CD4-positive, alpha-beta T cell treated with Interleukin-2 at 100 ng/mL for 4 hours (primary cell): ENCODE results near the gene RHOC.

Experiments used
- DNase-seq: peaks from one replicate; pipeline ENCODE4 v3.0.0-alpha.2; 2020; ENCODE audit warnings: low spot score

The RHOC gene

DNA sequence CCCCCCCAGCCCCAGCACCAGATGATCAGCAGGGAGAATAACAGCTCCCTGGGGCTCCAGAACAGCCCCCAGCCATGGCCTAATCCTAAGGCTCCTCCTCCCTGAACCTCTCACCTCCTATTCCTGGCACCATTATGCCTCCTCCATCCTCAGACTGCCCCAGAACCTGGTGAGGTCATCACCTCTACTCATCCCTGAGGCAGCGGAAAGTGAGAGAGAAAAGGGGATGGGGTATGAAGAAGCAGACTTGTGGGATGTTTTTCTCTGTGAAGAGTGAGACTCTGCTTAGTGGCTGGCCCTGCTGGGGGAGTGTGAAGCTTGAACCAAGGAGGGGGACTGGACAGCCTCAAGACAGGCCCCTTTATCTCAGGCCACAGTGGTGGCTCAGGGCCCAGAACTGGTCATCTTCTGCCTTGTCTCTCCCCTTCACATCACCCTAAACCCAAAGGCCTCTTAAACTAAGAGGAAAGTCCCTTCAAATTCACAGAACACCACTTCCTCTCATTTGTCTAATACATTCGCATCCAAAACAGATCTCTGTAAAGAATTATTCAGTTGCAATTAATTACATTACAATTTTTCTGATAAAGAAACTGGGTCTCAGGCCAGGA is 10.4 kb upstream of the RHOC start:
- DNase-seq = no peak

DNA sequence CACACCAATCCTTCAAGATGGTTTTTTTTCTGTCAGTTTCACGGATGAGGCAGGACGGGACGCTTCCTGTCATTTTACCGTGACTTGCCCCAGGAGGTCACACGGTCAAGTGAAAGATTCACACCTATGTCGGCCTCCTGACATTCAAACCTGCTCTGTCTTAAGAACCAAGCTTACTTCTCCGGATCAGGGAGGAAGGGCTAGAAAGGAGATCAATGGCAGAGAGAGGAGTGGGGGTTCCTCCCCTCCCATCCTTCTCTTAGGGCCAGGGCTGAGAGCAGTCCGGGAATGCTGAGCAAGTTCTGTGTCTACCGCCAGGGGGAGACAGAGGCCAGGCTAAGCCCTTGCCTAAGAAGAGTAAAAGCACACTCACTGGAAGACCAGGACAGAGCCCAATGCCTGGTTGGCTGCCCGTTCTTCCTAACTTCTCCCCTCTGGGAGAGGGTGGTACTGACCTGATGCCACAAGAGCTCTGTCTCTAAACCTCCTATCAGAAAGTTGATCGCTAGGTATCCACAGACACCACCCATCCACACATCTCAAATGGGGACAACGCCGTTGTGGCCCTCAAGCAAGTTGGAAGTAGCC is 9.3 kb upstream of the RHOC start:
- DNase-seq = peak; percentile 84

DNA sequence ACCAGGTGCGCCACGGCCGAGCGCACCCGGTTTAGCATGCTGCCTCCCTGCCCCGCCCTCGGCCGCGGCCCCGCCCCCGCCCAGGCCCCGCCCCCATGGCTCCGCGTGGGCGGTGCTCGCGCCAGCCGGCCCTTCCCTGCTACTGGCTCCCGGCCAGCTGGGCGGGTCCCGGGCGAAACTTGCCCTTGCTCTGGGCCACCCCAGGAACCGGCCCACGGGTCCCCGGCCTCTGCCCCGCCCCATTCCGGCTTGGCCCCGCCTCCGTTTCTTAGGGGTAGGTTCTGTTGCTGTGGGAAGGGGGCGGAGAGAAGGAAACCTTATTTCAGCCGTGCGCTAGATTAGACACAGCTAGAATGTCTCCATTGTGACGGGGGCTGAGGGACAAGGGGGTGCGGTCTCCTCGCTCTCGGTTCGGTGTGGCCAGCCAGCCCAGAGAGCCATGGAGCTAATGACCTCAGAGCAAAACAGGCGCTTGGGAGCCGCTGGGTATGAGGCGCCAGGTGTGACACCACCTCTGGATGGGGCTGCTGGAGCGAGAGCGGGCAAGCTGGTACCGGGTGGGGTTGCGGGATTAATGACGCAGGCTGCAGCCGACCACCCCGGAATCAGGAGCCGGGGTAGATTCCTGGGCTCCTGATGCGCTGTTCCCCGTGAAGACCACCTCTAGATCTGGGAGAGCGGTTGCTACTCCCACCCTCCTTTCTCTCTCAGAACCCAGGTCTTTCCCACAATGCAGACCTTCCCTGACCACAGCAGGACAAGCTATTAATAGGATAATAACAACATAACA is 8.5 kb upstream of the RHOC start, which contains the start of gene PPM1J:
PPM1J (minus strand) TSS at position 69 of the 790 bp plus-strand sequence; CDS start at position 38, 31 bp downstream.
- peak; percentile 99 for DNase-seq

DNA sequence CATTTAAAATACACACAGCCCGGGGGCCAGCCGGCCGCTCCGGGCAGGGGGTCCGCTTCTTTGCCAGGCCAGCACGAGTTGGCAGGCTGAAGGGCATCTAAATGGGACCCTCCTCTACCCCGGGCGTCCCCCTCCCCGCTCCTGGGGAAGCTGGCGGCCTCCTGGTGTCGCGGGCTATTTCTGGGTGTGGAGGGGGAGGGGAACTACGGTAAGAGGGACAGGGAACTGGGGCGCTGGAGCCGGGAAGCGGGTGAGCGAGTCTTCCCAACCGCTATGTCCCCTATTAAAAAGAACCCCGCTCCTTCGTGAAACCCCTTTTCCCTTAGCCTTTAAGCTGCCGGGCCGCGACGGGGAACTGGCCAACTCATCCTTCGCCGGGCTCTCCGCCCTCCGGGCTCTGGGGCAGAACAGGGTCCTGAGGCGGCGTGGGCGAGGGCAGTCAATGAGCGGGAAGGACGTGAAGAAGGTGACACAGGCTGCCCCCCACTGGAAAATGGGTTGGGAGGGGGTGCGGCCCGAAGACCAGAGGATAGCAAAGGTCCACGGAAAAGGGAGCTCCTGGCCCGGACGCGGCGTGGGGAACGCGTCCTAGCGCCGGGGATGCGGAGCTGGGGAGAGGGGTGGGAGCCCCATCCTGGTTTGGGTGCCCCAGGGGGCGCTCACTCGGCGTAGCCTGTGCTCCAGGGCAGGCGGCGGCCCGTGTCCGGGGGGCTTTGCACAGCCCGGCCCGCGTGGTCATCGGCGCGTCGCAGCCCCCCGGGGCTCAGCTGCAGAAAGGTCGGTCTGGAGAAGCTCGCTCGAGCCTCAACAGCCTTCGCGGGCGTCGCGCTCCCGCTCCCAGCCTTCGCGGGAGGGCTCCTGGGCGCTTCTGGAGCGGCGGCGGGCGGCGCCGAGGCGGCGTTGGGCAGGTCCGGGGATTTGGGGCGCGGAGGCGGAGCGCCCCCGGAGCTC is 7.7 kb upstream of the RHOC start:
- DNase-seq = no peak

DNA sequence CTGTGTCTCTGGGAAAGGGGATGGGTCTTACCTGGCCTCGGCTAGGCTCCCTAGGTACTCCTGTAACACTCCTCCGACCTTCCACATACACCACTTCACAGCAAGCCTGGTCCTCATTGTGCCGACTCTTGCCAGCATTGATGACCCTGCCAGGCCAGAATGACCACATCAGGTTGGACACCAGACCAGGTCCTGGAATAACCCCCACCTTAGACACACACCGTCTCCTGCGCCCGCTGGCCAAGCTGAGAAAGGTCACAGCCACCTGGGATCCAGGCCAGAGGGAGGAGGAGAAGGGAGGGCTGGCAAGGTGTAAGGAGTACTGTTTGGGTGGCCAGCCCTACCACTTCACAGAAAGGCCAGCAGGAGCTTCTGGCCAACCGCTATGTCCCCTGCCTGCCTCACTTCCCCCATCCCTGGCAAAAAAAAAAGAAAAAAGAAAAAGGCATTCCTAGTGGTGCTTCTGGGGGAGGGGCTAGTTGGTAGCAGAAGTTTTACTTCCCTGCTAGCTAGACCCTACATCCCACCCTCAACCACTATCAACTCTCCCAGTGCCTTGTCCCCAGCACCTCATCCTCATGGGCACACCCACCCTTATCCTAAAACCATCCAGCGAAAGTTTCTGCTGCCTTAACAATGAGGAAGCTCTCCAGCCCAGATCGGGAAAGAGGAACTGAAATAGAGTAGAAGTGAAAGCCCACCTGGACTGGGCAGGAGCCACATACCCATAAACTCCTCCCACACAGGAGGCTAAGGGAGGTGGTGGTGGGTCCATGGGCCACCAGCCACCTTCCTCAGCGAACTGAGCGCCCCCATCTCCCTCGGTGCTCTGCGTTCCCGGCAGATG is 6.8 kb upstream of the RHOC start:
- no peak for DNase-seq

DNA sequence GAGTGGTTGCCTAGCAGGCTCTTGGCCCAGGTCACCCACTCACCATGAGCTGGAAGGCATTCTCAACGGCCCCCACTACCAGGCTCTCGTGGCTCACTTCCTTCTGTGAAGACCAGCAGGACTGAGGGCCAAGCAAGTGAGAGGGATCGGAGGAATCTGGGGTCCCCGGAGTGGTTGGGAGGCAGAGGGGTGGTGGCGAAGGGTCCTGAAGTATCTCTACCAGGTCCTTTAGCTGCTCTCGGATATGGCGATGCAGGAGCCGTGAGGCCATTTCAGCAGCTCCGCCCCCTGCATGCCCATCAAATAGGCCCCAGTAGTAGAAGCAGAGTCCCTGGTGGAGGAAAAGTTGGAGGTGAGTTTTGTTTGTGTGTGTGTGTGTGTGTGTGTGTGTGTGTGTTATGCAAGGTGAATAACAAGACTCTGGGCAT is 5.8 kb upstream of the RHOC start:
- DNase-seq = no peak

DNA sequence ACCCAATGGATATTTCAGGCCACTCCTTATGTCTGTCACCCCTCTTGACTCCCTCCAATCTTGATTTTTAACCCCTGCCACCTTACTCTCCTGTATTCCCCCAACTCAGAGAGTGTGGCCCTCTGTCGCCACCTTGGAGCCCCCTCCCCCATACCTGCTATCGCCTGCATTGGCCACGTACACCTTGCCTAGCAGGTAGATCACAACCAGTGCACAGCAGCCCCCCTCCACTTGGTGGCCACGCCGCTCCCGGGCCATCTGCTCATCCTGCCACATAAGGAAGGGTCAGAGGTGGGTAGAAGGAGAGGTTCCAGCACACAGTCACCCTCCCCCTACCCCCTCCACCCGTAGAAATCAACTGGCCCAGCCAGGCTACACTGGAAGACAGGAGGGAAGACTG is 5.3 kb upstream of the RHOC start:
- DNase-seq = no peak

DNA sequence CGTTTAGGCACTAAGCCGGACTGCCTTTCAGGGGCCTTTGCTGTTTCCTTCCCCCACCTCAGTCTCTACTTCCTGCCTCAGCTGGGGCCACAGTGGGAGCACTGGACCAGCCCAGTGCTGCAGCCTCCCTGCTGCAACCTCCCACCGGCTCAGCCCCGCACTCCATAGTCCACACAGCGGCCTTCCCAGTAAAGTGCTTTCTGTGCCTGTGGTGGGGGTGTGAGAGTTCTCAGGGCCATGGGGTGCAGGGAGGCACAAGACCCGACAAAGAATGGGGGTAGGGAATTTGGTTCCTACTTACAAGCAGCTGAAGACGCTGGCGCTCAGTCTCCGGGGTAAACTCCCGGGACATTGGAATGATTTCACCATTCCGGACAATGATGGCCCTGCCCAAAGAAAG is 4.7 kb upstream of the RHOC start:
- DNase-seq = no peak

DNA sequence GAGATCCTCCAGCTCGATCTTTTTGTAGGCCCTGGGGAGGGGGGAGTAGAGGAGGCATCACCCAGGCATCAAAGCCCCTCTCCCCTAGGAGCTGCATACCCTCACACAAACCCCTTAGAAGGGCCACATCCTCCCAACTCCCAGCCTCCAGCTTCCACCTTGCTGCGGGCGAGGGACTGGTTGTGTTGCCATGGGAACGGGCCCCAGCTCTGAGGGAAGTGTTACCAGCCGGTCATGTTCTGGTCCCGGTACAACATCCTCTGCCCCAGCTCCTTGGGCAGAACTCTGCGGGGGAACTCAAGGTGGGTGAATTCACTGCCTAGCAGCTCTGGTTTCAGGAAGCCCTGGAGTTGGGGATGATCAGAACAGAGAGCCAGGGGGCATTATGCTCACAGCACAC is 4.1 kb upstream of the RHOC start:
- no peak for DNase-seq

DNA sequence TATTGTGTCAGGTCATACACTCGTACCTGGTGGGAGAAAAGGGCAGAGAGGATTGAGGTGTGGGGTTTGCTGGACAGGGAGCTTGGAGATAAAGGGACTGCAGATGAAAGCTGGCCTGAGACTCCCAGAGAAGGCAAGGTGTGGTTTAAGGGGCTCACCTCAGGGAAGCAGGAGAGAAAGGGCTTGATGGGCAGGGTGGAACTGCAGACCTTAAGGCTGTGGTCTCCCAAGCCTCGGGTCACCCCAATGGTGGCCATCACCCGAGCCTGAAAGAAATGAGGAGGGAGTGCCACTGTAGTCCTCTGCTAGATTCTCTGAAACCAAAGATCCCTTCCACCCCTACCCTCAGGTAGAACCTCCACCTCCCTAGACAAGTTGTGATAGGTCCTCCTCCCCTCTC is 3.7 kb upstream of the RHOC start:
- no peak for DNase-seq

DNA sequence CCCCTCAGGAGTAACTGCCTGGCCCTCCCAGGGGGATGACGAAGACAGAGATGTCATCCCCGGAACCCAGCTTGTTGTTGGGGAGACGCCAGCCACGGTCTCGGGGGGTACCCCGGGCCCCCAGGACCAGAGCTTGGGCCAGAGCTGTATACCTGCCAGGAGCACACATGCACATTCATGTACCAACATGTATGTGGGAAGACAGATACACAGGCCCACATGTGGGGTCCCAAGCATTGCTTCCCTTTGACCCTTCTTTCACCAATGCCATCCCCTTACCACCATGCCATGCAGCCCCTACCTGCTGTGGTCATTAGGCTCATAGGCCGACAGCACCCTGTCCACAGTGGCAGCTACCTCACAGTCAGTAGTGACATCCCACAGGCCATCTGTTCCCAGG is 3.2 kb upstream of the RHOC start:
- no peak for DNase-seq

DNA sequence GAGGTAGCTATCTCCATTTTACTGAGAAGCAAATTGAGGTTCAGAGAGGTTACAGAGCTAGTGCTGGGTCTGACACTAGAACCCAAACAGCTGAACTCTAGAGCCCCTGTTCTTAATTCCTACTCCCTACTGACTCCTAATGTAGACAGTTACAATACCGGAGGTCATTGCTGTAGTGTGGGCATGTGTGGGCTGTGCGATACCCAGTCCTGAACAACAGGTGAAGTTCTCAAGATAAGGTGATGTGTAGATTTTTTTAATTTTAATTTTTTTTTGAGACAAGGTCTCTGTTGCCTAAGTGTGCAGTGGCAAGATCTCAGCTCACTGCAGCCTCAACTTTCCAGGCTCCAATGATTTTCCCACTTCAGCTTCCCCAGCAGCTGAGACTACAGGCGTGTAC is 1.6 kb upstream of the RHOC start:
- DNase-seq = no peak

DNA sequence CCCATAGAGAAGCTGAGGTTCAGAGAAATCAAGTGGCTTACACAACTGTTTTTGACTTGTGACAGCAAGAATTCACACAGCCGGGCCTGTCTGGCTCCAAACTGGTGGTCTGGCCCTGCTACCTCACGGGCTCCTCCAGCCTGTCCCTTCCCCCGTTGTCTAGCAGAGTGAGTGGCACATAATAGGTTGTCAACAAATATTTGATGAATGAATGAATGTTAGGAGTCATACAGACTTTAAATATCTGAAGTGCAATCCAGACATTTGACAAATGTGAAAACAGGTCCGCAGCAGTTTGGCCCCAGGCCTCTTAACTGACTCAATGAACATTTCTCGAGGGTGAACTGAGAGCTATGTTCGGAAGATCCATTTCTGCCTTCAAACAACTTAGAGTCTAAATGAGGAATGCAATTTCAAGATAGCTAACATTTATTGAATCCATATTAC is 1.1 kb upstream of the RHOC start:
- no peak for DNase-seq

DNA sequence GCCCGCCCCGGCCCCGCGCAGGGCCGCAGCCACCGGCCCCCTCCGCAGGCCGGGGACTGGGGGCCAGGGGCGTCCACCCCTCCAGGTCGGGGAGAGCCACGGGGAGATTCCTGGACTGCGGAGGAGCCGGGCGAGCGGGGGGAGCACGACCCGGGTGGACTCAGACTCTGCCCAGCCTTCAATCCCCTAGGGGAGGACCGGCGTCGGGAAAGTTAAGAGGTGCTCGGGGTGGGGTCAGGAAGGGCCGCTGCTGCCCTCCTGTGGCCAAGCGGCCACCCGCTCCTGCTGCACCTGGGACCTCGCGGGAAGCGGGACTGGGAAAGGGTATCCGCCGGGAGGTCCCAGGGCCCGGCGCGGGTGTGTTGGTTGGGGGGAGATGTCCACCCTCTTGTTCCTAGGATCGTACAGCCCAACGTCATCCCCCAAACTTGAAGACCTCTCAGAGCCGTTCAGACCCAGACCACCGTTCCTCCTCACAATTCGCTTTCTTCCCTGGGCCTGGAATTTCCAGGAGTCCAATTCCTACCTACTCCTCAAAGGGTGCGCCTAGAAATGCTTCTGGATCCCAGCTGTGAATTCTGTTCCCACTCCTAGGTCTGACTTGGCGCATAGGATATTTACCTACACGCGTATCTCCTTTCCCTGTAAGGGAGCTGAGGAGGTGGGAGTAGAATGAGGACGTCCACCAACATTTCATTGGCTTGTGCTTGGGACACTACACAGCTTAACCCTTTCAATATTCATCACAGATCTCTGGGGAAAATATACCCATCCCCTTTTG is 484 bp upstream of the RHOC start:
- peak; percentile 62 for DNase-seq

DNA sequence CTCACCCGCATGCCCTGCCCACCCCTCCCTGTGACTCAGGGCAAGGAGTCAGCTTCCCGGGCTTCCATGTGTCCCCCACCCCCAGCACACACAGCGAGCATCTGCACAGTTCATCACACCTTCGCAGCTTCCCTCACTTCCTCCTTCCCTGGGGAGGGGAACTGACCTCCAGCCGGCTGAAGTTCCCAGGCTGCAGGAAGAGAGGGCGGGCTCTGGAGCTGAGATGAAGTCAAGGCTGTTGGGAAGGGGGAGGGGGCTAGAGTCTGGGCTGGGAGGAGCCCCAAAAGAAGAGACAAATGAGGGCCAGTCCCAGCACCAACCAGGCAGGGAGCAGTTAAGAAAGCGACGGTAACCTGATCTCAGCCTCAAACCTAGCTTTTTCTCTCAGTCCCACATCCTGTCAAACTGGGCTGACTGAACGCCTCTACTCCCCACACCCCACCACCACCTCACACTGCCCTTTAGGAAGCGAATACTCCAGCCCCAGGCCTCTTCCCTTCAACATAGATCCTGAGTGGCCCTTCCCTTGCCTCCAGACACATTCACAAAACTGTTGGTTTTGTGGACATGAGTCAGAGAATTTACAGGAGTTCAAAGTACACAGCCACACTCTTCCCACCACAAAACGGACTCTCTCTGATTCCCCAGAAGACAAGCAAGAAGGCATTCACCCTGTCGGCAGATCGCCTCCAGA is 1.8 kb downstream of the RHOC start:
- peak; percentile 39 for DNase-seq

DNA sequence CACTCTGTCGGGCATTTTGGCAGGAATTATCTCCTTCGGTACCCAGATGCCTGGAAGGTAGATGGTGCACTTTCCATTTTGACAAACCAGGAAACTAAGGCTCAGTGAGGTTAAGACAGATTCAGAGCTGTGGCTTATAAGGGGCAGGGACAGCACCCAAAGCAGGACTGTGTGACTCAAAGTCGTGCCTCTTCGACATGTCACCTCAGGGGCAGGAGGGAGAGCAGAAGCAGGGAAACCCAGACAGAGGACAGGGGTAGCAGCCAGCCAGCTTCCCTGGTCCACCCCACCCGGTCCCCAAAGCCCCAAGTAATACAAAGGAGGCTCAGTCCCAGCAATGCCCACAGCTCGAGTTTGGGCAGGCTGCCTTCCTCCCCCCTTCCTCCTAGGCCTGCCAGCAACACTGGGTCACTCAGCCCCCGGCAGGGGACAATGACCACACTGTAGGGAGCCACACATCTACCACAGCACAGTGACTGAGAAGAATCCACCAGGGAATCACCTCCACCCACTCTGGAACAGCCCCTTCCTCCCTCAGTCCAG is 2.5 kb downstream of the RHOC start:
- DNase-seq = no peak

DNA sequence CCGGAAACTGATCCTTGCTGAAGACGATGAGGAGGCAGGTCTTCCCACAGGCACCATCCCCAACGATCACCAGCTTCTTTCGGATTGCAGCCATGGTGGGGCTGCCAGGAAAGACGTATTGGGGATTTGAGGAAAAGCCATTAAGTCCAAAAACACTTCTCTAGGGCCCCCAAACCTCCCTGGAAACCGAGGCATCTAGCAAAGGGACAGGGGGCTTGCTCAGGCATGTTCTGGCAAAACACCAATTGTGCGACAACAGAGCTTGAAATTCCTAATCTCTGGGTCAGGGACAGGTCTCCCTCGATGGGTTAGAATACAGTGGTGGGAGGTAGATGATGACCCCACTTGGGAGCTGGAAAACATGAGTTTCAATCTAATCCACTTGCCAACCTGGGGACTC is 3.2 kb downstream of the RHOC start:
- no peak for DNase-seq

DNA sequence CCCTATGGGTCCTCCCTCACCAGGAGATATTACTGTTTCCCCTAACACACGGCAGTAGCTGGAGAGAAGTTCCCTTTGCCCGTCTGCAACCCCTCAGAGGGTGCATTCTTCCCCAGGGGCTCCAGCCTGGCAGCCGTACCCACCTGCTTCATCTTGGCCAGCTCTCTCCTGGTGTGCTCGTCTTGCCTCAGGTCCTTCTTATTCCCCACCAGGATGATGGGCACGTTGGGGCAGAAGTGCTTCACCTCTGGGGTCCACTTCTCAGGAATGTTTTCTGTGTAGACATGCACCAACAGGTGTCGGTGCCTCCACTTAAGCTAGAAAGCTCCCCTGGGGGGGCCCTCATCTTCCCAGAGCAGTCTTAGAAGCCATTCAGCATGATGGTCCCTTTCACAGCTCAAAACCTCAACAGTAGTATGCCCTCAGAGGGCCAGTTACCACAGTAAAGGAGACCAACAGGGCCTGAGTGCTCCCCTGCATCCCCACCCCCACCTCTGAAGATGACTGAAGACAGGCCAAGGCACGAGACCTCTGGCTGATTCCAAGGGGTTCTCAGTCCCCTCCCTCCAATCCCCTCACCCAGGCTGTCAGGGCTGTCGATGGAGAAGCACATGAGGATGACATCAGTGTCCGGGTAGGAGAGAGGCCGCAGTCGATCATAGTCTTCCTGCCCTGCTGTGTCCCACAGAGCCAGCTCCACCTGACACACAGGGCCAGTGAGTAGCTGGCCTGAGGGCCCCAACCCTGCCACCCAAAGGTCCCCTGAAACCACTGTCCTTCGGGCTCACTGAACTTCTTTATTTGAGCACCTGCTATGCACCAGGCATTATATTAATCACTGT is 4.3 kb downstream of the RHOC start:
- DNase-seq = no peak

DNA sequence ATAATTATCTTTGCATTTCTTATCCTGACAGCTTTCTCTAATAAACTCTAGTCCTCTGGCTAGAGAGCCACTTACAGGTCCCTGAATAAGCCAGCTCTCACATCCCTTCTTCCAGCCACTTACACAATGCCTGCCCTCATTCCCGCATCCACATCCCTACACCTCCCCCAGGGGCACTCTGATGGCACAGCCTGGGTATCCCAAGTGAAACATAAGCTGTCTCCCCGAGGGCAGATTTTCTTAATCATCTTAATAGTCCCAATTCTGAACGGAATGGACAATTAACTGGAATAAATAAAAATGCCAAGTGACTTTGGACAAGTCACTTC is 4.9 kb downstream of the RHOC start:
- DNase-seq = no peak
